Measurements from ENCODE around the gene TNFRSF1A. TPM values are rescaled to one million over a fixed set of nuclear protein-coding genes. Genes with fewer than 3 reads are reported as not detected.
A peak's percentile ranks its signal among the peaks of the same experiment; 100 is the strongest.

The TNFRSF1A gene
- total and polyA plus RNA-seq, 9 of the 15 experiments (the other 6 are each of a cell fraction or from before 2014, with no cell fraction given), result 0.76 to 43.5 (median 30.0) TPM

GRCh38 chr12:6330192-6330591 lies 11.7 kb downstream of the TNFRSF1A start (continued):
- no peak for TF ChIP-seq ZHX1 (conservative IDR thresholded peaks at IDR 0.05; ENCODE audit: low read length)

GRCh38 chr12:6329703-6330064 lies 12.2 kb downstream of the TNFRSF1A start:
- ChIA-PET POLR2A (interaction anchor here (0.7 to 0.8 kb wide), 2 partner anchors 31 to 52 kb away, joined by 3 to 4 read pairs; no protein-coding TSS in a partner anchor), CTCF (ENCODE audit: low intra/inter-chr PET ratio) (no interaction called here)
- no peak for ATAC-seq
- Histone ChIP-seq H3K9me3 (replicated peaks; ENCODE audit: control insufficient read depth, insufficient read depth, low read depth, low read length) (no peaks in the 10 kb centered on the region), H2AFZ (ENCODE audit: low read depth, low read length) (no peak overlapping the region), H3K4me1 (replicated peaks in 1 of 2; ENCODE audit: control insufficient read depth in 2 of 2, insufficient read depth in 2 of 2, low read length in 2 of 2) (peaks cover 5 to 6% of the 10 kb centered on the region in 2 experiments; a peak in 4 of 5 replicates), H3K36me3 (ENCODE audit: control insufficient read depth, insufficient read depth, low read length) (peaks cover 59% of the 10 kb centered on the region; the same call in 2 of the 3 replicates), H3K9ac (ENCODE audit: insufficient read depth in 1 of 2, low read depth in 2 of 2, low read length in 2 of 2) (no peak overlapping the region), H3K27me3 (ENCODE audit: control insufficient read depth in 2 of 2, insufficient read depth in 2 of 2, low read length in 2 of 2) (no peaks in the 10 kb centered on the region), H4K20me1 (replicated peaks; ENCODE audit: control insufficient read depth, insufficient read depth, low read length) (no peaks in the 10 kb centered on the region), H3K4me3 (no peak overlapping the region), H3K4me2 (ENCODE audit: insufficient read depth, low read length) (no peak overlapping the region), H3K9me1 (ENCODE audit: control insufficient read depth, insufficient read depth, low read length) (no peaks in the 10 kb centered on the region), H3K27ac (ENCODE audit: extremely low read depth, low read depth, low read length) (no peak overlapping the region), H3K79me2 (ENCODE audit: control insufficient read depth, insufficient read depth, low read length) (peaks cover 2% of the 10 kb centered on the region)
- no peak for FAIRE-seq
- no peak for DNase-seq (ENCODE audit: extremely low read depth in 1 of 4, low spot score in 3 of 4)
- BruUV-seq (replicated peaks), result no TSS peak
- WGBS (ENCODE audit: insufficient coverage, low coverage, missing lambda C conversion rate), result 94% methylated on average over 3 of the region's 15 CpGs
- in situ Hi-C loops (cut with MboI), result no loop called here
- intact Hi-C loops (cut with micrococcal nuclease), result loop anchor here (5.0 to 10.0 kb wide), 2 partner anchors 93 to 205 kb away; partner anchors contain the start of gene GAPDH
- TF ChIP-seq MYBL2 (IDR thresholded peaks at IDR 0.05; ENCODE audit: low read depth) (no peak), MYBL2 (CRISPR knock-in tag; IDR thresholded peaks at IDR 0.05; ENCODE audit: borderline replicate concordance) (no peak), KLF13 (tag; IDR thresholded peaks at IDR 0.05; ENCODE audit: borderline replicate concordance, low read depth) (no peak), PYGO2 (tag; IDR thresholded peaks at IDR 0.05) (no peak), NR2C2 (CRISPR knock-in tag; IDR thresholded peaks at IDR 0.05) (no peak), NR2C2 (tag; IDR thresholded peaks at IDR 0.05) (no peak), ZNF75A (CRISPR knock-in tag; IDR thresholded peaks at IDR 0.05) (no peak), POLR2G (IDR thresholded peaks at IDR 0.05; ENCODE audit: low read depth, low read length) (peak; percentile 42), ZNF561 (CRISPR knock-in tag; conservative IDR thresholded peaks at IDR 0.05) (no peak)

Measured in K562 (cell line).